ENCODE measurements around the gene SHISA8.
A peak's percentile ranks its signal among the peaks of the same experiment; 100 is the strongest.

- TF ChIP-seq POLR2A (IDR thresholded peaks at IDR 0.05; ENCODE audit: low read depth, low read length) (peak; percentile 47; the same call in 1 of the 2 replicates), MYB (IDR thresholded peaks at IDR 0.05; ENCODE audit: borderline replicate concordance, low read depth, low read length) (no peak), SMC3 (IDR thresholded peaks at IDR 0.05; ENCODE audit: borderline replicate concordance, low read length) (no peak)
Measured at GRCh38 chr22:41933411-41934177, 18.7 kb upstream of the SHISA8 start.
